Activated CD8-positive, alpha-beta memory T cell treated with anti-CD3 and anti-CD28 coated beads, Interleukin-2, amount 50 U/mL, for 4 hours (primary cell): ENCODE results near the gene PPCS.
A peak's percentile ranks its signal among the peaks of the same experiment; 100 is the strongest.

ENCODE experiments used
- DNase-seq: peaks from one replicate; pipeline ENCODE4 v3.0.0-alpha.2; 2020

Gene PPCS

GRCh38 chr1:42456010-42456753 lies at the start of gene PPCS, which contains the start of gene ZMYND12:
Gene PPCS (plus strand): TSS chr1:42456543. CDS start chr1:42456566, 23 bp downstream.
Gene ZMYND12 (minus strand): TSS chr1:42456022. CDS start chr1:42455997, 25 bp downstream.
- DNase-seq: peak; percentile 92

DNA sequence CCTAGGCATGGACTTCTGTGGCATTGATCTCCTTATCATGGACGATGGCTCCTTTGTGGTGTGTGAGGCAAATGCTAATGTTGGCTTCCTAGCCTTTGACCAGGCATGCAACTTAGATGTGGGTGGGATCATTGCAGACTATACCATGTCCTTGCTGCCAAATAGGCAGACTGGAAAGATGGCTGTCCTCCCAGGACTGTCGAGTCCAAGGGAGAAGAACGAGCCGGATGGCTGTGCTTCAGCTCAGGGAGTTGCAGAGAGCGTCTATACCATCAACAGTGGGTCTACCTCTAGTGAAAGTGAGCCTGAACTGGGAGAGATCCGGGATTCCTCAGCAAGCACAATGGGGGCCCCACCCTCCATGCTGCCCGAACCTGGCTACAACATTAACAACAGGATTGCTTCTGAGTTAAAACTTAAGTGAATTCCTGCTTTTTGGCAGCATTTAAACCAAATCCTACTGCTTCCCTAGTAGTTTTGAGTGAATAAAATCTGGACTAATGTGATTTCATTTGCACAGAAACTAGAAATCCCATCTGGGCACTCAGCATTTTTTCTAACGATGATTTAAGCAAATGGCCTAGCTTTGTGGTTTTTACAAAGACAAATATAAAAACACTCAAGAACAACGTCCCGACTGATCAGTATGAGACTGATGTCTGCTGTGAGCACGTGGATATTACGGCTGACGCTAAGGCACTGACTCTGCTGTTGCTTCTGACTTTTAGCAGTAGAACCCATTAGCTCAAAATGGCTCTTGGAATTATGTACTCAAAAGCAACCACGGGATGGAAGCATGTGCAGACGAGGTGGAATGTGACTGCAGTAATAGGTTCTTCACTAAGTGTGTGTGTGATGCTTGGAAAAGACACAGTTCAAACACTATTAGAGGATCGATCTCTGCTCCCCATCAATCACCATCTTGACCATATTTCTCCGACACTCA lies 41.5 kb upstream of the PPCS start:
- DNase-seq: no peak

- no peak for DNase-seq
Observed at GRCh38 chr1:42417166-42417565, 39.2 kb upstream of the PPCS start.

GRCh38 chr1:42418516-42418915 lies 37.8 kb upstream of the PPCS start:
- no peak for DNase-seq

DNA sequence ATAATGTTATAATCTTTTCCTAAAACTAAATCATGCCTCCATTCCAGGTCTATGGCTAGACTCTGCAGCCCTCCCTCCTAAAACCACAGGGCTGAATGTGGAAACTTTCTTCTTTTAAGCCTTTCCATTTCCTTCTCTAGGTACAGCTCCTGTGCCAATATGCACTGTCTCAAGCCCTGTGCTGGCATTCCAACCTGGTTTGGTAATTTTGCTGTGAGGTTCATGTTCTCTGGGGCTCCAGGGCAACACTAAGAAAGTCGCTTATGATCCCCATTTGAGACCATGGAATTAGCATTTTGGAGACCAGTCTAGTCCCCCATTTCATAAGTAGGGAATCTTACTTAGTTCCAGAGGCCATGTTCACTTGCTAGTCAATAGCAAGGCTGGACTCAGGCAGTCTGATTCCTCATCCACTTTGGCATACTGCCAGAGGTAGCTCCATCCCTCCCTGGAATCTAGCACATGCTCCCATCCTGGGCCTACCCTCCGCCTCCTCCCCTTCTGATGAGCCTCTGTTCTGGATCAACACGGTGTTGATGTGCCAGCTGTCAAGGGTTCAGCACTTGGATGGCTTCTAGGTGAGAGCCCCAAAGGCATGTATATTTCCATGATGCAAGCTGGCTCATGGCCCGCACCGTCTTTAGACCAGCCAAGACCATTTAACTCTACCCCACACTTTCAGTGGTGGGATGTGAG lies 37.1 kb upstream of the PPCS start:
- no peak for DNase-seq

DNA sequence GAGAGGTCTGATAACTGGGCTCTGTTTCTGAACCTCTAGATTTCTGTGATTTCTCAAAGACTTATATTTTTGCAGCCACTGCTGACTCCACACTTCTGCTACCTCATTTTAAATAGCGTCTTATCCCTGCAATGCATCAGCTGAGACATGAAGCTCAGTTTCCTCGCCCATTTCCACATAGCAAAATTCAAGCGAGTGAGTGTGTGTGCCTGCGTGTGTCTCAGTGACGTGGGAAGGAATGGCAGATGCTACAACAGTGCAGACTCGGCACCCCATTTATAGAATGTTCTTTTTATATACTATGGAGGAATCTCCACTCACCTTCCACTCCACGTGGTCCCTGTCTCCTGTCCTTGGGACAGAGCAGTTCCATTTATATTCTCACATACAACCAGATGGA lies 36.2 kb upstream of the PPCS start:
- no peak for DNase-seq

GRCh38 chr1:42420911-42421585 lies 35.3 kb upstream of the PPCS start:
- DNase-seq: no peak

DNA sequence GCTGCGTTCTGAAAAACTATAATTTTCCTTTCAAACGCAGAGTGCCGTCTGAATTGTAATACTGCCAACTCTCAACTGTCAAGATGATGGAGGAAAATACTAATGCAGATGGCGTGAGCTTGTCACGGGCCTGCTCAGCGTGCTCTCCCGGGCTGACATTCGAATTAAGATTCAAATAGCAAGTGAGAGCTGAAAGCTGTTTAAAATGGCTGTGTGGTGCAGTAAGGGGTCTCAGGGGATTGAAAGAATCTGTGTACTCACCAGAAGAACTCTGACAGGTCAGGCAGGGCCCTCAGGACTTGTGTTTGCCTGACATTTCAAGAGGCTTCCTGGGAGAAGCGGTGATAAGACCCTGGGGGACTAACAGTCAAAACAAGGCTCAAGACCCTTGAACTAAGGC lies 33.6 kb upstream of the PPCS start:
- DNase-seq: no peak

DNA sequence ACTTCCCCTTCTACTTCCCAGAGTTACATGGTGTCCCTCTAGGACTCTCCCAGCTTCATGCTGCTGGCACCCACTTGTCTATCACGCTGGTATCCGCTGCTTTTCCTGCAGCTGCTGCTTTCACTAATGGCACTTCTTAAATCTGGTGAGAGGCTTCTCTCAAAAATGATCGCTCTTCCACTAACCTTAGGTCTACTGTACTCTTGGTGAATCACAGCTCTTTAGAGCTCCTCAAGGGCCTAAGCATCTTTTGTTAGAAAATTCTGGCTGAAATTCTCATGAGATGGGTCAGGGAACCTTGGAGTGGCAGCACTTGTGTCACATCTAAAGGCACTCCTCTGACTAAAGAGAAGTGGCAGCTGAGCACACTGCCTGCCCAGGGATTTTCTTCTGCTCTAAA lies 32.7 kb upstream of the PPCS start:
- no peak for DNase-seq

GRCh38 chr1:42424201-42424600 lies 32.1 kb upstream of the PPCS start:
- no peak for DNase-seq

DNA sequence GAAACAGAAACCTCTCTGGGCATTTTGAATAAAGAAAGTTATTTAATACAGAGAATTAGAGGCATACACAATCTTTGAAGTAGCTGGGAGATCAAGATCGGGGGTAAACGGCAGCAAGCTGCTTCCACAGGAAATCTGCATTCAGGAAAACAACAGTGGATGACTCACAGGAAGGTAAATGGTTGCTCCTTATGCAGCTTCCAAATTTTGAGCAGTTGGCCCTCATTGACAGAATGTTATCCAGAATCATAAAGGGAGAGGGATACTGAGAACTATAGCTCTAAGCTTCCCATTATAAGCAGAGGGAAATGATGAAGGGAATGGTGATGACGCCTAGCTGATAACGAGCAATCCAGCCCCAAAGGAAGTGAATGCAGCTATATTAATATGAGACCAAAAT lies 29.1 kb upstream of the PPCS start:
- no peak for DNase-seq

DNA sequence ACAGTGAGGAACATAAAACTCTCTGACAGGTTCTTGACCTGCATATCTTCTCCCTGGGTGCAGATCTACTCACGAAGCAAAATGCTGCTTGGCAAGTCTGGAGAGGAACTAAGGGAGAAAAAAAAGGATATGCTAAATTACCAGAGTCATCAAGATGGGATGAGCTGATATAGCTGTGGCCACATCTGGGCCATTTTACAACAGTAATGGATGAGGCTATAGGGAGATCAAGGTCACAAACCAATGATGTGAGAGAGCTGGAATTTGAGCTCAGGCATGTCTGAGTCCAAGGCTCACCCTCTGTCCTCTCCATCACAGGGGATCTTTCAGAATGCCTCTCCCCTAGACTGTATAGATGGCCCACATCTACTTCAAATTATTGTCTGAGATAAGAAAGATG lies 26.7 kb upstream of the PPCS start:
- DNase-seq: no peak

DNA sequence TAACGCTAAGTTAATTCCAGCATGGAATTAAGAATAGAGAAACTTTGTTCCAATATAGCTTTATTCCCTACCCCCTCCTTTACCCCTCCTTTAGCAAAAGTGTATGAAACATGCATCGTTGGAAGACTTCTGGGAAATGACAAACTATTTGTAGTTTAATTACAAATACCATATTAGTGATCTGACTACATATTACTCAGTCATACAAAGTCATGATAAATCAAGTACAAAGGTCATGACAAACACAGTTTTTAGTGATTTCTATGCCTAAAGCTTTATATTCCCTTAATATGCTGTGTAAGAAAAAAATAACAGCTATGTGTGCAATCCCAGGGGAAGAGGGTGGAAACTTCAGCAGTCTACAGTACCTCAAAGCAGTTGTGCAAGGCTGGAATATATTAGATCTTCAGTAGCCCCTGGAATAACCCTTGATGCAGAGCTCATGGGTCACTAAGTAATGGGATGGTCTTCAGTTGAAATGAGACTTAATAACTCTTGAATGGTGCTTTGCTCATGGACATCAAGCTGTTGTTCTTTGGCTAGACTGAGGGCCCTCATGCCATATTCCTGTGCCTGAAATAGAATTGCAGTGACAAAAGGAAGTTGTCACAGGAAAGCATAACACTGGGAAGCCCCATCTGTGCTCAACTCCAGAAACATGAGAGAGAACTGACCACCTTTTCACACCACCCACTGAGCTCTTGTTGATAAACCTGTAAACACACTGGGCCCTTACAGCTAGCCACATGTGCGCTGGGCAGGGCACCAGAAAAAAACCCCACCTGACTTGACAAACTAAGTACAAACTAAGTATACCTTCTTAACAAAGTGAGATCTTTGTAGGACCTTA lies 25.8 kb upstream of the PPCS start:
- DNase-seq: no peak

GRCh38 chr1:42431514-42431913 lies 24.8 kb upstream of the PPCS start:
- no peak for DNase-seq

DNA sequence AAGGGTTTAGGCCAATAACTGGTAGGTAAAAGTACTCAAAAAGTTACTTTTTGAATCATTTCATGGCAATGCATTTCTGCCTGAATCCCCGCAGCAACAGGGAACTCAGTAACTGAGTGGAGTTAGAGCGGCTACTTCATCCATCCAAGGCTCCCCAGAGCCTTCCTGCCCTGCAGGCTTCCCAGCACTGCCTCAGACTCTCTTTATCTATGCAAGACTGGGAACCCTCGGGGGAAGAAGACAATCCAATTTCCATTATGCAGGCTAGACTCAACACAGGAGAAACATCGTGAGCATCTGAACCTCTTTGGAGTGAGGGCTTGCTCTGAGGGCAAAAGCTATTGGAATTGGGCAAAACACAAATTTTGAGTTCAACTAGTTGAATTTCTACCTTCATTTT lies 23.6 kb upstream of the PPCS start:
- DNase-seq: no peak

DNA sequence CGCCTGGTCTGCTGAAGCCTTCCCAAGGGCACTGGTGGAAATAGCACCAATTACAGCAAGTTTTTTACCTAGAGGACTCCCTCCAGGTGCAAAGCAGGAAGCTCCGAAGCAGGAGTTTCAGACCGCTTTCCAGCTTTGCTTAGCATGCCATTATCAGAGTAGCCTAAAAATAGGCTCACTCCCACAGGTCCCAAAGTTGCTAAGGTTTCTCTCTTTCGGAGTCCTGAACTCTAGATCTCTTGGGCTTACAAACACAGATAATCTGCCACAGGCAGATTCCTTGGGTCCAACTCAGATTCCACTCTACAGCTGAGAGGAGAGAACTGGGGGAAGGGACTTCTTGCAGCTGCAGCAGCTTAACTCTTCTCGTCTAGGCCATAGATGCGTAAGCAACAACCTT lies 23.0 kb upstream of the PPCS start:
- no peak for DNase-seq

GRCh38 chr1:42434340-42434739 lies 22.0 kb upstream of the PPCS start:
- DNase-seq: no peak

GRCh38 chr1:42439940-42440339 lies 16.4 kb upstream of the PPCS start:
- DNase-seq: no peak

DNA sequence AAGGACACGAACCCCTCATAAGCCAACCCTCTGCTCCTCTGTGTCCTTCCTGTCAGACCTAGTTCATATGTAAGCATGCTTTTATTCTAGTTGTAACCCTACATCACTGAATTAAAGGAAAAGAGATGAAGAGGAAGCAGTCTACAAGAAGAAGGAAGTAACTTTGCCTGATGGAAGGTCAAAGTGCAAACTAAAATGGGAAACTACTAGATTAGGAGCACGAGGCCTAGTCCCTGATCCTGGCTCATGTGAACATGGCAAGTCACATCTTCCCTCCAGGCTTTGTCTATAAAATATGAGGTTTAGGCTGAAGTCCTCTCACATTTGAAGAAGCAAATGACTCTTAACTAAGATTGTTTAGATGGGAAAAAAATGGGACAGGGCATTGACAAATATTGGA lies 13.7 kb upstream of the PPCS start:
- no peak for DNase-seq

GRCh38 chr1:42449256-42449655 lies 7.1 kb upstream of the PPCS start:
- no peak for DNase-seq

DNA sequence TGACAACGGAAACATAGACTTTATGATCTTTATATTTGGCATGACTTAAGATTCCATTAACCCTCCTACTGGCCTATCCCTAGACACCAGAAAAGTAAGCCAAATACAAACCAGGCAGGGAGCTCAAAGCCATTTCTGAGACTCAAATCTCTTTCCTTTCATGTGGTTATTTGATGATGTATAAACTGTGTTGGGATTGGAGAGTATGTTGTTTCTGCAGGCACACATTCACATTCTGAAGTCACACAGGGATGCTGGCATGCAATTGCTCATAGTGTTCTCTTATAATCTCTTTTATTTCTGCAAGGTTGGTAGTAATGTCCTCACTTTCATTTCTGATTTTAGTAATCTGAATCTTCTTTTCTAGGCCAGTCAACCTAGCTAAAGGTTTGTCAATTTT lies 6.3 kb upstream of the PPCS start:
- DNase-seq: no peak

GRCh38 chr1:42453386-42453785 lies 3.0 kb upstream of the PPCS start:
- no peak for DNase-seq
